NCI-H226 (cell line): ENCODE data around the gene UFD1.

ENCODE experiments used
- DNase-seq: peaks from one replicate; pipeline ENCODE4 v3.0.0-alpha.2; 2015

UFD1 gene

DNA sequence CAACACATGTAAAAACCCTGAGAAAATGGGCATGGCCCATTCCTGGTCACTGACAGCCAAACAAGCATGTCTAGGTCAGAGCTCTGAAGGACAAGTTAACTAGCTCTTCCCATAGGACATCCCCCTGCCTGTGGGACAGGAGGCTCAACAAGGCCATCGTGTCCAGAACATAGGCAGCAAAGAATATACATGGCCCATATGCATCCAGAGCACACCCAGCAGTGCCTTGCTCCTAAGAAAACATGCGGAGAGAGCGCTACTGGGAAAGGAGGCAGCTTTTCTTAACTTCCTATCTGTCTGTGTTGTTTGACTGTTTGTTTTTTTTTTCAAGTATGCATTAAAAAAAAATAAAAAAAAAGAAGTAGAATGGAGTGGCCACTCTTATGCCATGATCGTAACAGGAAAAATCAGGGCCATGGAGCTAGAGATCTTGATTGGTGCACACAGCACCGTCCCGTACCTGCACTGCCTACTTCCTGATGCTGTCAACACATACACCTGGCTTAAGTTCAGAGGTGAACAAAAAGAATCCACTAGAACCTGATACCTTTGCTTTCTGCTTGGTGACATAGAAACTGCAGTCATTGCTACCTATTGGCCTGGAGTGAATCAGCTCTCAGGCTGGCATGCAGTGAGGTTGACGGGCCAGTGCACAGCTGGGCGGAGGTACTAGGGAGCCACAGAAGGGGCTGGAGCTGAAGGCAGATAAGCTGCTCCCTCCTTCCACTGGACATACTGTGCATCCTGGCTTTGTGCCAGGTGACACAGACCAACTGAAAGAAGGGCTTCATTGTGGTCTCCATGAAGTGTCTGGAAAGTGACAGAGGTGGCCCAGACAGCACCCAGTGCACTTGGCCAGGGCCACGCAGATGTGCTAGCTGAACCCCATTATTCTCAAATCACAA, 11.9 kb downstream of the UFD1 start:
- DNase-seq: no peak

DNA sequence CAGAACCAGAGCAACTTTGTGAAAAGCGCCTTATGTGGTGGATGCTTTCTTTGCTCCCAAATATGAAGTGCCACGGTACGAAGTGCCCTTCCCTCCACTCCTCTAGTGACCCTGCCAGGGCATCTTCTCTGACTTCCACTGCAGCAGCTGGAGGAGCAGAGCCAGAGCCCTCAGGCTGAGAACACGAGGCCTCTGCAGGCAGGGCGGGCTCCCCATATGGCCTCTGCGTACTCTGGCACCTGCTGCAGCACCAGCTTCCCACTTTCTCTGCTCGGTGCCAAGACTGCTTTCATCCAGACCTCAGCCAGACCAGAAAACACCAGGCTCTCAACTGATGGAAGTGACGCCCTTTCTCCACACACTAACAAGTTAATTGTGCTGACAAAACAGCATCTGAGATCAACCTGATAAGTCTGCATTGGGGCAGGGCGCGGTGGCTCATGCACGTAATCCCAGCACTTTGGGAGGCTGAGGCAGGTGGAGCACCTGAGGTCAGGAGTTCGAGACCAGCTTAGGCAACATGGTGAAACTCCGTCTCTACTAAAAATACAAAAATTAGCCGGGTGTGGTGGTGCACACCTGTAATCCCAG, 12.8 kb downstream of the UFD1 start:
- DNase-seq: no peak

DNA sequence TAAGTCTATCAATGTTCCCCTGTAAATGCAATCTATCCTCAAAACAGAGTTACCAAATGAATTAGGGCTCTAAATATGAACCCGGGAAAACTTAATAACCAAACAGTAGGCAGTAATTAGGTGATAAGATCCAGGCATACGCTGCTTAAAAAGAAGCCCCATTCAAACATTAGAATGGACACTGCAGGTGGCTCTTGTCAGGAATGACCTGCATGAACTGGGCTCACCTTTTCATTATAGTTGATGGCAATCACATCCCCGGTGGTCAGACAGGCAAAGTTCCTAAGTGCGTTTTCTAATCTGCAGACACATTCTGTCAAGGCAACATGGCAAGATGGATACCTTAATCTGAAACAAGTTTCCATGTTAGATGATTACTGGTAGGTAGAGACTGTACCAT, 14.0 kb downstream of the UFD1 start:
- no peak for DNase-seq

DNA sequence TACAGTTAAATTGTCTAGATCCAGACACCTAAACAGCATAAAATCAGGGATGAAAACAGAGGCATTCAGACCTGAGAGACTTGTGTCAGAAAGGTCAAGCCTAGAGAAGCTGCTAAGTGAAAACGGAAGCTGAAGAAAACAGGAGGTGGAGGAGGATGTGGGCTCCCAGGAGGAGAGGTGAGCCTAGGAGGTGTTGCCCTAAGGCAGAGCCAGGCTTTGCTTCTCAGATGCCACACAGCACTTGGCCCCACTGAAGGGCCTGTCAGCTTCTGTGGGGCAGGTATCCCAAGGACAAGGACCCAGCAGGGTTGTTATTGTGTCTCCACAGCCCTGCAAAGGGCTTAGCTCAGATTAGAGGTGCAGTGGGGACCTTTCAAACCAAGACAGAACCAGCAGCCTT, 14.4 kb downstream of the UFD1 start:
- no peak for DNase-seq

DNA sequence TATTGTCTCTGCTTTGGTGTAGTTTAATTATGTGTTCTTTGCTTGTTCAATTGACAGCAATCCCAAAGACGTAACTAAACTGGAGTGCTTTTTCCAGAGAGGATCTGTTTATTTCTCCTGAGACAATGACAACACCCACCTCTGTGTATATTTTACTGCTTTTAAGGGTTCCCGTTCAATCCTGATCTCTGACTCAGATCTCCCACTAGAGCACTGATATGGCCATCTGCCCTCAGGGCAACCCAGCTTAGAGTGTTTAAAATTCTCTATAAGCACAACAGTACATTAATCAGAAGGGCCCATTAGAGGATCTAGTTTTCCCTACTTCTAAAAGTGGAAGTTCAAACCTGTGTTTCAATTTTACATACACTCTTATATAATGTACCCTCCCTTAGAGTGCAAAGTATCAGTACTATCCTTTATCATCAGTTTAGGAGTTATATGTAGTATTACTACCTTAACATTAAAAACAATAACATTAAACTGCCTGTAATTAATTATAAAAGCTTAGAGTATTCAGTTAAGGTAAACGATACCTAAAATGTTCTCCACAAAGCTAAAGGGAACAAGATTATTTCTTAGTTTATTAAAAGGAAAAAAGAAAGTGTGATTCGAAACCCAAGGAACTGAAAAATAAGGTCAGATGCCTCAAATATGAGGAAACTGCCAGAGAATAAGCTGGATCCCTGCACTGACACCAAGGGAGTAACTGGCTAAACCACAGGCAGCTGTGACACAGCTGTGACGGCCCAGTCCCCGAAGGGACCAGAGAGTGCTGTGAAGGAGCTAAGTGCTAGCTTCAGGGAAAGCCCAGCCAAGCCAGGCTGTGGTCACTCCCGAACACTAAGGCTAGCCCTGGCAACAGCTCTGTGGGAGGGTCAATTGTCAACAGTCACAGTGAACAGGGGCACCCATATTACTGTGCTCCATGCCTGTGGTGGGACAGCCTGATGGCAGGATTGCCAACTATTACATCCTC, 15.2 kb downstream of the UFD1 start:
- DNase-seq: no peak

DNA sequence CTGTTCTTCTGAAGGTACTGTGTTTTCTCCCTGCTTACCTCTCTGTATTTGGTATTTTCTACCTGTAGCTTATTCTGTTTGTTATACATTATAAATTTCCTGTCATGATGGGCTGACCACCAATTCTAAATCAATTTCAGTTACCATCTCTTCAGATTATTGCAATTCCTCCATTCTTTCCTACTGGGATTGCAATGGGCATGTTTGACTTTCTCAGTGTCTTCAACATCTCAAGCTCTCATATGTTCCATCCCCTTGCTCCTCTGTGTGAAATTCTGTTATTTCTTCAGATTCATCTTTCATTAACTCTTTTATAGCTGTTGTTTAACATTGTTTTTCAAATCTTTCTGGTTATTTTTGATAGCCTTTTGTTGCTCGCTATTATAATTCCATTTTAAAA, 16.0 kb downstream of the UFD1 start:
- no peak for DNase-seq

DNA sequence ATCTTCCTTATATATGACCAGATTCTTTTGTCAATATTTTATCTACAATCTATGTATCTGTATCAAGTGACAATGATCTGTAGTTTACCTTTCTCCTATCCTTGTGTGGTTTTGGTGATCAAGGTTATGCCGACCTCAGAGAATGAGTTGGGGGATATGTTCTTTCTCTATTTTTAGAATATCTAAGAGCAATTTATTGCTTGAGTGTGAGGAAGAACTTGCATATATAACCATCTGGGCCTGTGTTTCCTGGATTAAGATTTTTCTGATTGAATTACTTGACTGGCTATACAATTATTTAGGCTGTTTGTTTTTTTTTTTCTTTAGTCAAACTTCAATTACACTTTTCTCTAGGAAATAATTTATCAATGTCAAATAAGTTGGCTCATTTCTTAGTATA, 17.5 kb downstream of the UFD1 start:
- DNase-seq: no peak

DNA sequence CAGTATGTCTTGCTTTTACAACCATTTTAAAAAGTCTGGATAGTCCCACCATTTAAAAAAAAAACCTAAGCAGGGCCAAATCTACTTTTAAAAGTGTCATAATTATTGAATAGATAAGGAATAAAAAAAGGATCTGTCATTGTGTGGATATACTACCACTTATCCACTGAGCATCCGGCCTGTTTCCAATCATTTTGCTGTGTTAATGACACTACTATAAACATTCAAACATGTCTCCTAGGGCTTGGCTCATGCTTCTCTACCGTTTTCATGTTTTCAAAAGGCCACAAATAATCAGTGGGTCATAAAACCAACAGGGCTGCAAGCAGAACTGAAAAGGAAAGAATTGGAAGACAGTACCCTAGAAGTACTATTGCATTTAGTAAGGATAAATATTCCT, 19.0 kb downstream of the UFD1 start:
- DNase-seq: no peak

DNA sequence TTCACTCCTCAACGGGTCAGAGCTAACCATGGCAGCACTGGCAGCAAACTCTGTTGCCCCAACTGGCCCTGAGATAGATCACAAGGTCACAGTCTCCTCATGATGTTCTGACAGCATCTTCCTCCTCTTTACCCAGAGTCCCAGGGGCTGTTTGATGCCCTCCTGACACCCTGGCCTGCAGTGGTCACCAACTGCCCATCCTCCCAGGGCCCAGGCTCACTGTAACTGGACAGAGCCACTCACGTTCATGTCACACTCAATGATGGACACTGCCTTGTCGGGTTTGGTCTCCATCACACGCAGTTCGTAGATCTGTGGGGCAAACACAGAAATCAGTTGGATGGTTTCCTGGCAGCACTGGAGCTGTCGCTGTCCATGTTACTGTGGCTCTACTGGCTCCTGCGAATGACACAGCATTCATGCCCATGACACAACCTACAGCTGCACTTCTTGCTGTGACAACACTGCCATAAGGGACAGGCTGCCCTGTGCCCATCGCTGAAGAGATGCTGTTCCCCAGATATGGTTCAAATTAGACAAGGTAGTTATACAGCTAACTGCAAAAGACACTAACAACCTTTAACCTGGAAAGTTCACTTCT, 21.1 kb downstream of the UFD1 start:
- DNase-seq: no peak

DNA sequence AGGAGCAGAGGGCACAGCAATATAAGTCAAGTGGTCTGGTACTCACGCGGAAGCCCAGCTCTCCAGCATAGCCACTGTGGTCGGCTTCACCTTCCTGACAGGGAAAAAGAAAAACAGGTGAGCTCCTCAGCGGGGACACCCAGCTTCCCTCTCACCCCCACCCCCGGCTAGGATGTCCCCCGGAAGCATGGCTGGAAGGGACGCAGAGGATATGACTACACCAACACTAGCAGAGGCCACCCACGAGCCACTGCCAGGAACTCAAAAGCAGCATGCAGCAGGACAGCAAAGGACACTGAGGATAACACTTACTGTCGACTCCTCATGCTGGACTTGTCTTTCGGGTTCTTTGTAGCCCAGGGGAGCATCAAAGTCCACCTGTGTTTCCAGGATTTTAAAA, 22.5 kb downstream of the UFD1 start:
- DNase-seq: no peak

DNA sequence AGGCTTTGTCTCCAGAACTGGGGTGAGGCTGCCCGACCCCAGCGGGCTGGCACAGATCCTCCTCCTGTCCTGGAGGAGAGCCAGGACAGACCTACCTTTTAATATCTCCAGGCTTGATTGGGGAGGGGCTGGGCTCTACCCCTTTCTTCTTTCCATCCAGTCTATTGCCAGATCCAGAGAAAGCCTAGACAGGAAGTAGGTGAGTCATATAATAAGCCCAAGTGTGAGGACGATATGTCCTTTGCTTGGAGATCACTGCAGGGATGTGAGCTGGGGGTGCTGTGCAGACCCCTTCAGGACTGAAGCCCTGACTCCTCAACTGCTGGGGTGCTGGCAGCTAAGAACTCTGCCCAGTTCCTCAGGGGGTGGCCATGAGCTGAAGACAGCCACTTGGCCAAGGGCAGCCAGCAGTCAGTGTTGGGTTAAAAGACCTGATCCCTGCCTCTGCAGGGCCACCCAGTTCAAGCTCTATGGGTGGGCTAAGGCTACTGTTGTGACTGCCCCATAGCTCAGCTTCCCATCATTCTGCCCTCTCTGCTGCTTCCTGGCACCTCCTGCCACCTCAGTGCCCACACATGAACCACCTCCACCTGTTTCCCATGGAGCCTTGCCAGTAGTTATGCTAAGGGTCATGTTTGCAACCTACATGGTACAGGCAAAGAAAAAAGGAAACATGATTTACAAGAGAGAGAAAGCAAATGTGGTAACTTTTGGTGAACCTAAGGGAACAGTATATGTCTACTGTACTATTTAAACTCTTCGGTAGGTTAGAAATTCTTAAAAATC, 23.2 kb downstream of the UFD1 start:
- DNase-seq: no peak

DNA sequence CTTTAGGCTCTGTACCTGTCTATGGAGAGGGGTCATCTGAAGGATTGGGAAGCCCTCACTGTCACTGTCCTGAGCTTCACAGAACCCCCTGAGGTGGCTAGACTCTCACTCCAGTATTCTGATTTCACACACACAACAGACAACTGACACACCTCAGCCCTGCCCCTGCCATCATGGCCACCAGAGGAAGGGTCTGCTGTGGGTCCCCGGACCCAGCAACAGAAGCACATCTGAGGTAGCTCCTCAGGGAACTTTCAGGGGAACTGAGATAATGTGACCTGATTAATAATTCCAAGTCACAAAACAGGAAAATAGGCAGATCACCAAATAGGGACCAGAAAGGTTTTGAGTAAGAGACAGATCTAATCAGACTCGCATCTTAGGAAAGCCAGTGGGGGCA, 24.0 kb downstream of the UFD1 start:
- DNase-seq: no peak

DNA sequence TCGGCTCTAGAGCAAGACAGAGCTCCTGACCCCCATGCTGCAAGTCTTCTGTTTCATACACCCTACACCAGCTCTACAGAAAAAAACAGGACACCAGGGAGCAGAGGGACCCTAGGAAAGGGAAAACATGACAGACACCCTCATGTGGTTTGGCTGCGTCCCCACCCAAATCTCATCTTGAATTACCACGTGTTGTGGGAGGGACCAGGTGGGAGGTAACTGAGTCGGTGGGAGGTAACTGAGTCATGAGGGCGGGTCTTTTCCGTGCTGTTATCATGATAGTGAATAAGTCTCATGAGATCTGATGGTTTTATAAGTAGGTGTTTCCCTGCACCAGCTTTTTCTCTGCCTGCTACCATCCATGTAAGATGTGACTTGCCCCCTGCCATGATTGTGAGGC, 24.8 kb downstream of the UFD1 start:
- DNase-seq: no peak

DNA sequence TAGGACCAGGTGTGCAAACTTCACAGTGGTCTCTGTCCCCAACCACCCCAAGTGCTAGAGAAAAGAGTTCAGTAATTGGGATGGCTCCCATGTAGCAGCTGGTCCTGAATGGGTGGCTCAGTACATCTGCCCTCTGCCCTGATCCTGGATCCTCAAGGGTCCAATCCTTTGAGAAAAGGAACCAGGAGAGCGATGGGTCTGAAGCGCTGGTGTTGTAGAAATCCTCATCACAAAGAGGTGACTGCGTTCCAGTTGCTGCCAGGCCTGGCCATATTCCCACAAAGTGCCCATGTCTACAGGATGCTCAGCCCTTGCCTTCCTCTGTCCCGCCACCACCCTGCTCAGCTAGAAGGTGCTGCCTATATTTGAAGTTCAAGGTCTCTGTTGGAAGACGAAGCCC, 25.3 kb downstream of the UFD1 start:
- DNase-seq: no peak

DNA sequence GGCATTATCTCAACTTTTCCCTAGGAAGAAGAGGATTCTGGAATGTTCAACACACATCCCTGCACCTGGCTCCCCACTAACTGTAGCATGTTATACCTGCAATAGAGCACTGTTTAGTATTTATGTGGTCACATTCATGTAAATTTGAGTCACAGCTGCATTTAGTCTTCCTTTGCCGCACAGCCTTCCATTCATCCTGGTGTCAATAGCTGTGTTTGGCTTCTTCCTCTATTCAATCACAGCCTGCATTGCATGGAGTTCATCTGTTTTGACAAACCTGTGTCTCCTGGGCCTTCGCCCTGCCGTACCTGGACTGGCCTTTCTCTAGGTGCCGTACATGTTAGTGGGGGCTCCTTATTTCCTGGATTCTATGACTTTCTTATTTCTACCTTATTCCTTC, 27.4 kb downstream of the UFD1 start:
- DNase-seq: no peak

DNA sequence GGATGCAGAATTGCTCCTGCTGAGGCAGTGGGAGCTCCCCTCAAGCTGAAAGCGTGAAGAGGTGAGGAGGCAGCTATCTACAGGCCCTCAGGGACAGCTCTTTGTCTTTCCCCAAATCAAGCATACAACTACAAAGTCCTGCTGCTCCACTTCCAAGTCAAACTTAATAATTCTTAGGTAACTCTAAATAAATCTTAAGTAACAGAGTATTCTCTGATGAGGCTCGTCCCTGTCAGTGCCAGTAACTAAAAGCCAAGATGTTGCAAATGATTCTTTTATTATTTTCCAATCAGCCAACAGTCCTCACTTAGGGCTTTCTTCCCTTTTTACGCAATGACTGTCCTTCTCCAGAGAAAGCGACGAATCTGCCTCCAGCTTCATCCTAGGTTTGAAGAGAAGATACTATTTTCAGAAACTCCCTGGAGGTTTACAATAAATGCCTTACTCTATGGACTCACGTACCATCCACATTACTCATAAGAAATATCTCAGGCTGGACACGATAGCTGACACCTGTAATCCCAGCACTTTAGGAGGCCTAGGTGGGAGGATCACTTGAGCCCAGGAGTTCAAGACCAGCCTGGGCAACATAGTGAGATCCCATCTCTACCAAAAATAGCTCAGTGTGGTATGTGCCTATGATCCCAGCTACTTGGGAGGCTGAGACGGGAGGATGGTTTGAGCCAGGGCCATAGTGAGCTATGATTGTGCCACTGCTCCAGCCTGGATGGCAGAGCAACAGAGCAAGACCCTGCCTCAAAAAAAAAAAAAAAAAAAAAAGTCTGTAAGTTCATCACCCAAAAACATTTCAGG, 28.4 kb downstream of the UFD1 start:
- DNase-seq: no peak

DNA sequence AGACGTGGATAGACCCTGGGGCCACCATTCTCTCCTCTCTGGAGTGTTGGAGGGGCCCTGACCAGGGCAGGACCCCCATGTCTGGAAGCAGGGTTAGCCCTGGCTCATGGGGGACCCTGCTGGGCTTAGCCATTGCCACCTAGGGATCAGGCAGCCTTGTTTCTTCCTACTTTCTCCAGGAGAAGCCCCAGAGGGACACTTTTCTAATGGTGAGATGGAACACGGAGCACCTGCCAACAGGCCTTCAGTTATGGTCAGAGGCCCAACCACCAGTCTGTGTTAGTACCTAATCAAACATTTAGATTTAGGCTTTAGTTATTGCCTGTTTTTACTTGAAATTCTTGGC, 29.6 kb downstream of the UFD1 start:
- DNase-seq: no peak

DNA sequence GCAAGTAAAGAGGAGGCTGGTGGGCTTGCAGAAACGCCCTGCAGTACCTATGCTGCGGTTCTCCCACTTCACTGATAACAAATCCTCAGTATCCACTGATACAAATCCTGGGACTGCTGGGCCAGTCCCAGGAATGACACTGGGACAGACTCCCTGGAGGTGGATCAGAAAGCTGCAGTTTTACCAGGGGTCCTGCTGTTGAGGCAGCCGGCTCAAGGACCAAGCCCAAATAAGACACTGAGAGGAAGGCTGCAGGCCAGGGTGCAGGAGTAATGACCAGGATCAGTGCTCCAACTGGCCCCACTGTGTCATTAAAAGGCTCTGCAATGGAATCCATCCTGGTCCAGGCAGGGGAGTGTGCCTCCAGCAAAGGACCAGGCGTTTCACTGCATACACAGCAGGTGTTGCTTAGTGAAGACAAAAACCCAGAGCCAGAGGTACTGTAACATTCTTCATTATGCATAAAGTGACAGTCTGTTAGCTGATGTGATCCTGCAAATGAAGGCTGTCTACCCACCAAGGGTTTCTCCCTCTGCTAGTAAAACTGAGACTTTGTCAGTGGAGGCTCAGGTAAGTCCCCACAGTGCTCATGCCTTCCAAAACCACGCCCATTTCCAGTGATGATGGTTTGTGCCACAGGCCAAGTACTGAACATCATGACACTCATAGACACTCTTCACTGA, 30.1 kb downstream of the UFD1 start:
- DNase-seq: no peak

DNA sequence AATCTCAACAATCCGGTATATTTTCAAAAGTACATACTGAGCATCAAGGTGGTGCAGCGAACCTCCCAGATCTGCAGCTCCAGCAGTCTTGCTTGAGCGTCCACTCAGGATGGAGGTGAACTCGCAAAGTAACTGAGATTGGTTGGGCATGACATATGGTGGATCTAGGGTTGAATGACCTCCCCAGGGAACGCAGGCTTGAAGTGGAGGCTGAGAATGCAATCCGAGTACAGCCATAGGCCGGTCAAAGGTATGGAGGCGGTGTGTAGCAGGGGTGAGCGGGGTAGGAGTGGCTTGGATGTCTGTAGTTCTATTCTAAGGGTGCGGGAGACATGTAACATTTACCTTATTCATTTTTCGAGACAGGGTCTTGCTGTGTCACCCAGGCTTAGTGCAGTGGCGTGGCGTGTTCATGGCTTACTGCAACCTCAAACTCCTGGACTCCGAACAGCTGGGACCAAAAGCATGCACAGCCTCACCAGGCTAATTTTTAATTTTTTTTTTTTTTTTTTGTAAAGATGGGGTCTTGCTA, 30.9 kb downstream of the UFD1 start:
- DNase-seq: no peak

DNA sequence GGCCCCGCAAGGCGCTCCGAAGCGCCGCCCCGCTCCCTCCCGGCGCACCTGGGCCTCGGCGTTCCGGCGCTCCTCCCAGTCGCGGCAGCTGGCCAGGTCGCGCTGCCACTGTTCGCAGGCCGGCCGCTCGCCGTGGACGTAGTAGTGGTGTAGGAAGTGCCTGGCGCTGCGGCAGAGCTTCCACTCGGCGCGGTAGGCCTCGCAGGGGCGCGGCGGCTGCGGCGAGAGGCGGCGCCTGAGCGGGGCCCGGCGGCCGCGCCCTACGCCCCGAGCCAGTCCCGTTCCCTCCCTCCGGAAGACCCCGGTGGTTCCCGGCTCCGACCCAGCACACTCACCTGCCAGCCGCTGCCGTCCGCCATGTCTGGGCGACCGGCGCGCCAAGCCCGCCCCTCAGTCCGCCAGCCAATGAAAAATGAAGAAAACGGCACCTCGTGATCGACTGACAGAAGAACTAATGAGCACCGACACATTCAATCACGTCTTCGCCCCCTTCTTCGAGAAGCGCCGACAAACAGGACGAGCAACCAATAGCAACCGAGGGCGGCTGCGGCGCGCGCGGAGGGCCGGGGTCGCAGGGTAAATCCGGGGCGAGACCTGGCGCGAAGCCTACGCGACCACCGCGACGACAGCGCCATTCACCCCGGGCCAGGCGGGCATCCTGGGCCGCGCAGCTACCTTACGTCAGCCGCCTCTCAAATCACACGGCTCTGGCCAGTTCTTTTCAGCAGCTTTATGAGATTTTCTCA, 31.5 kb downstream of the UFD1 start, which contains the start of gene C22orf39:
C22orf39 (minus strand) TSS at position 382 of the 746 bp plus-strand sequence; CDS start at position 359, 23 bp downstream.
- DNase-seq: peak; percentile 73
